KBM-7 (cell line): ENCODE results near the gene SPPL2B.

Experiments
- DNase-seq: peaks from one replicate; pipeline ENCODE4 v3.0.0-alpha.2; 2015
- in situ Hi-C: fragments of 300-500 bp; cut with MboI; formaldehyde crosslinking; loops from 2 replicates; pipeline ENCODE4 v1.14.3; 2020; ENCODE audit warnings: low sequenced_read_pairs, low pct_unique_long_range_greater_than_20kb, mixed read lengths

Gene SPPL2B

GRCh38 chr19:2296141-2296540, 32.3 kb upstream of the SPPL2B start:
- in situ Hi-C loops: no loop called here
- no peak for DNase-seq

GRCh38 chr19:2300533-2300932, 28.0 kb upstream of the SPPL2B start:
- in situ Hi-C loops: no loop called here

GRCh38 chr19:2302319-2303210, 25.9 kb upstream of the SPPL2B start:
- no peak for DNase-seq
- in situ Hi-C loops: no loop called here

More at GRCh38 chr19:2300533-2300932, 28.0 kb upstream of the SPPL2B start:
- no peak for DNase-seq

- in situ Hi-C loops: no loop called here
- DNase-seq: no peak
Observed at GRCh38 chr19:2303211-2303798, 25.2 kb upstream of the SPPL2B start.

GRCh38 chr19:2305452-2306280, 22.8 kb upstream of the SPPL2B start:
- no peak for DNase-seq
- in situ Hi-C loops: no loop called here

GRCh38 chr19:2306281-2306806, 22.1 kb upstream of the SPPL2B start:
- no peak for DNase-seq
- in situ Hi-C loops: no loop called here

GRCh38 chr19:2306971-2307370, 21.5 kb upstream of the SPPL2B start:
- no peak for DNase-seq
- in situ Hi-C loops: no loop called here

- in situ Hi-C loops: no loop called here
- no peak for DNase-seq
Observed at GRCh38 chr19:2307518-2308012, 20.9 kb upstream of the SPPL2B start.

GRCh38 chr19:2308114-2308556, 20.3 kb upstream of the SPPL2B start, which contains the start of gene LINGO3:
LINGO3 (minus strand) TSS chr19:2308154; CDS start chr19:2291776, 16,378 bp downstream.
- in situ Hi-C loops: no loop called here
- no peak for DNase-seq

- peak; percentile 34 for DNase-seq
- in situ Hi-C loops: no loop called here
Observed at GRCh38 chr19:2309734-2310362, 18.6 kb upstream of the SPPL2B start.

- in situ Hi-C loops: no loop called here
Observed at GRCh38 chr19:2311093-2311492, 17.4 kb upstream of the SPPL2B start.

GRCh38 chr19:2312820-2313501, 15.5 kb upstream of the SPPL2B start:
- DNase-seq: no peak
- in situ Hi-C loops: no loop called here

More at GRCh38 chr19:2311093-2311492, 17.4 kb upstream of the SPPL2B start:
- DNase-seq: no peak

GRCh38 chr19:2315121-2315817, 13.2 kb upstream of the SPPL2B start:
- no peak for DNase-seq
- in situ Hi-C loops: no loop called here

- peak; percentile 81 for DNase-seq
- in situ Hi-C loops: no loop called here
Observed at GRCh38 chr19:2315818-2316353, 12.6 kb upstream of the SPPL2B start.

- DNase-seq: no peak
- in situ Hi-C loops: no loop called here
Observed at GRCh38 chr19:2317300-2317699, 11.2 kb upstream of the SPPL2B start.

- no peak for DNase-seq
- in situ Hi-C loops: no loop called here
Observed at GRCh38 chr19:2317756-2318155, 10.7 kb upstream of the SPPL2B start.

- DNase-seq: no peak
- in situ Hi-C loops: no loop called here
Observed at GRCh38 chr19:2318923-2319322, 9.6 kb upstream of the SPPL2B start.
